CD4-positive, alpha-beta T cell treated with Interleukin-17A for 1 hour (primary cell): Measurements from ENCODE around the gene GAS2.

Source experiments
- DNase-seq: peaks from one replicate; pipeline ENCODE4 v3.0.0-alpha.2; 2020

GAS2 gene

DNA sequence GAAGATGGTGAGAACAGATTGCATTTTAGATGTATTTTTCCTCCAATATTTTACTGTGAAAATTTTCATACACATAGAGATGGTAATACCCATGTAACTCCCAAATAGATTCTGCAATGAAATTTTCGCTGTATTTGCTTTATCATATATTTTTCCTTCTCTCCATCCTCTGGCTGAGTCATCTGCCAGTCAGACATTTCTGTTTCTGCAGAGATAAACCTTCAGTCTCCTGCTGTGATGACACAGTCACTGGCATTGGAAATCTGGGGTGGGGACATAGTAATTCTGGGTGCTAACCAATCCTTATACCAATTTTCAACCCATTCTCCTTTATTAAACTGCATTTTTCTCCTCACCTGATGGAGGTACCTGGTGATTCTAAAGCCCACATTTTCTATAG, 129.5 kb downstream of the GAS2 start:
- DNase-seq, result no peak

DNA sequence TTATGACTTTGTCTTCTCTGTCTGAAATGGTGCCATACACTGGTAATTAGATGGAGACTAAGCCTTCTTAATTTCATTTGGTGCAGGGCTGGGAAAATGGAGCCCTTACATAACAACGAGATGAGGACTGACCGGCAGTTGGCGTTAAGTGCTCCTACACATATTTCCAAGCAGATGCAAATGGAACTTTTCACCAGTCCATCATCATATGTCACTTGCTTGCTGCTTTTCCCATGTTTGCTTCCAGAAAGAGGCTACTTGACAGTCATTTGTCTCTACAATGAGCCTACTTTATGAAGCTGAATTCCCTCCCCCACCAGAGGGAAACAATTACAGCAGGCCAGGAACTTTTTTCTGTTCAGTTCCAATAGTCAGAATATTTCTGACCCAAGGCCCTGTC, 130.6 kb downstream of the GAS2 start:
- no peak for DNase-seq

DNA sequence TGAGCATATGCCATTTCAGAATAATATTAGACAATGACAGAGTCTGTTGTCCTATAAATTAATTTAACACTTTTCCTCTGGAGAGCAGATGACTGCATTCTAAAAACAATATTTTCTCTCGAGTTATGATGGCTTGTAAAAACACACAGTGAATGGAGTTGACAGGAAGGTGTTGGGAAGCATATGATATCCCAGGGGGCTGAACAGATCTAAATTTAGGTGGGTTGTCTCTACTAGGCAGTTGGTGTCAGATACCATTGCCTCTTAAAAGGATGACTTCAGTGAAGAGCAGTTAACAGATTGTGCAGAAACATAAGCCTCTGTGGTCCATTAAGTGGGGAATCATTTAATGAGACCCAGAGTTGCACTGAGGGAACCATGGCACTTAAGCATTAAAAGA, 132.5 kb downstream of the GAS2 start:
- DNase-seq, result no peak

DNA sequence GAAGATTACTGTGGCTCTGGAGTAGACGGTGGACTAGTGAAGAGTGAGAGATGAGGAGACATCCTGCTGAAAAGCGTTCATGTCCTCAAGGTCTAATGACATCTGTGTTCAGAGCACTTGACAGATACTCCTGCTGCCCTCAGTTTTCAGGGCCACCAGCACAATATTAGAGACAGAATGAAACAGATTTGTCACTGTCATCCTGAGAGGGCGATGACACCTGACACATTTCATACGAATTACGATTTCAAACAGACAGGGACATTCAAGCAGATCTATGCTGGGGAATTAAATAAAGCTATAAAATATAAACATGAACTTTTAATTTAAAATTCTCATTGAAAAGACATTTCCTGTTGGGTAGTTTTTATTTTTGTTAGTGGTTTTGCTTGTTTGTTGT, 134.1 kb downstream of the GAS2 start:
- no peak for DNase-seq

DNA sequence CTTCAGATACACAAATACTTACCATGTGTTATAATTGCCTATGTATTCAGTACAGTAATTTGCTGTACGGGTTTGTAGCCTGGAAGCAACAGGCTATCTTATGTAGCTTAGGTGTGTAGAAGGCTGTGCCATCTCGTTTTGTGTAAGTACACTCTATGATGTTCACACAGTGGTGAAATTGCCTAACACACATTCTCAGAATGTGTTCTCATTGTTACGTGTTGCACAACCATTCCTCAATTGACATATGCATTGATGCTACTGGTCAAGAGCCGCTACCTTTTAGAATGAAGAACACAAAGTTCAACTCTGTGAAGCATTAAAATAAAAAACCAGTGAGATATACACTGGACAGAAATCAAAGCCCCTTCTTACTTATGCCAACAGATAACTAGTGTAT, 136.4 kb downstream of the GAS2 start:
- no peak for DNase-seq

DNA sequence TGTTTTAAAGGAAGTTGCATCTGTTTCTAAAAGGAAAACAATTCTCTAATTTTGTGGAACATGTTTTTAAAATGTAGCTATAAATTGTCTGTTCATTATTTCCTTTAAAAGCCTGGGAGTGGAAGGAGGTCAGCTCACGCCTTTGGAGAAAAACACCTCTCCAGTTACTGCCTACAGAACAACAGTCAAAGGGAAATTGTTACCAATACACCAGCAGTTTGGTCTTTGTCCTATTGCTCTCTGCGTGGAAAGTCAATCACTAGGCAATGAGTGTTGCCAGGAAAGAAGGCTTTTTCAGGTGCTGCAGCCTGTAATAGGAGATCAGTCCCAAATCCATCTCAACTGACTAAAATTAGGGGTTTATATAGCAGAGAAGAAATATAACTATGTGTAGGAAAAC, 141.0 kb downstream of the GAS2 start:
- no peak for DNase-seq

DNA sequence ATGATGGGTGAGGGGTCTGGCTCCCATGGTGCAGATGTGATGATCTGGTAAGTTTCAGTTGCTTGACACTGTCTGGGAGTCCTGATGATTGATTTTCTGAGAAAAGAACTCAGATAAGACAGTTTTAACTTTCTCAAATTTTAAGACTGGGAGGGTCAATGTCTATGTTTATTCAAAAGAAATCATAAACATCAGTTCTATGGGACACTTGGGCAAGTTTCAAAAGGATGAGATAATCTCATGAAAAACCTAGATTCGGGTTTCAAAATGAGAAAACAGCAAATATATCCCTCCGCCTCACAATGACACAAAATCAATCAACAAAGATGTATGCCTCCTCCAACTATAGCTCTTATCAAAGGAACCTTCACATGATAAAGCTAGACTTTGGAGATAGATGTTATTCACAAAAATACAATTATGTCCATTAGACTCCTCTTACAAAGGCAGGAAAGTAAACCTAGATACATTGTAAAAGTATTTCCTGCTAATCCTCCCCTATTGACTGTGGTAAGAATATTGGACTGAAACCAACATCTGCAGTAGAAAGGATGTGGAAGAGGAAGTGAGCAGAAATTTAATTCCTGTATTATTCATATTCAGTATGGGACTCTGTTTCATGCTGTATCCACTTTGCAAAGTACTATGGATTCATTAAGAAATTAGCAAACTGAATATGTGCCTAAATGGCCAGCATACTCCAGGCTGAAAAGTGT, 141.6 kb downstream of the GAS2 start:
- DNase-seq, result no peak

DNA sequence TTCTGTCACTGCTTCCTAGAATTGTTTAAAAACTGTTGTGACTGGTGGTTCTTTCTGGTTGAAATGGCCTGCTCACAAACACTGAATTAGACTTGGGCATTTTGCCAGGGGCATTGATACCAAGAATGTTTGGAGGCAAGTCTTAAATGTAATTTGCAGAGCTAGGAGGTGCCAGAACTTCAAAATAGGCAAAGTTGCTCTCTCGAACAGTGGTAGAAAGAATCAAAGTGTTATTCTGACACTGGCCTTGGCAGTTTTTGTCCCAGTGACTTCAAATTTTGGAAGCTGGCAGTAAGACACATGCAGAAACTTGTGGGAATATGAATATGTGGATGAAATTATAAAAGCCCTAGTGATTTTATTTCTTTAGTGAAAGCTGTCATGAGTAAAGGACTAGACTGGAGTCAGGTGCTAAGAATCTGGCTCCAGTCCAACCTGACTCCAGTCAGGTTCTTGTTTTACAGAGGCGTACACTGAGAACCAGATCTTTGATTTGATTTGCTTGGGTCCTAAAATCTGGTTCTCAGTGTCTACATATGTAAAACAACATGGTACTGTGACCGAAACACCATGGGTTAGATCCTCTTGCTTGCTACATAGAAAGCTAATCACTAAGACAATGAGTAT, 142.3 kb downstream of the GAS2 start:
- no peak for DNase-seq

DNA sequence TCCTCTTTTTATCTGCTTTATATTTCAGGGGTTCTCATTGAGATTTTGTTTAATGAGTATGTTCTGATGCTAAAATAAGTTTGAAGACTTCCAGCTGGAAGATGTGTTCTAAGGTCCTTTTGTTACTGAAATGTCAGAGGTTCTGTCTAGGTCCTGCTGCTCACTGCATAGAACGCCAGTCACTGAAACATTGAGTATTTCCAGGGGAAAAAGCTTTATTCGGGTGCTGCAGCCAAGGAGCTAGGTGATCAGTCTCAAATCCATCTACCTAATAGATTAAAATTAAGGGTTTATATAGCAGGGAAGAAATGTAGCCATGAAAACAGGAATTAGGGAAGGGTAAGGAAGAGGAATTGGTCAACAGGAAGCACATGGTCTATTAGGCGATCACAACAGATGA, 143.5 kb downstream of the GAS2 start:
- no peak for DNase-seq

DNA sequence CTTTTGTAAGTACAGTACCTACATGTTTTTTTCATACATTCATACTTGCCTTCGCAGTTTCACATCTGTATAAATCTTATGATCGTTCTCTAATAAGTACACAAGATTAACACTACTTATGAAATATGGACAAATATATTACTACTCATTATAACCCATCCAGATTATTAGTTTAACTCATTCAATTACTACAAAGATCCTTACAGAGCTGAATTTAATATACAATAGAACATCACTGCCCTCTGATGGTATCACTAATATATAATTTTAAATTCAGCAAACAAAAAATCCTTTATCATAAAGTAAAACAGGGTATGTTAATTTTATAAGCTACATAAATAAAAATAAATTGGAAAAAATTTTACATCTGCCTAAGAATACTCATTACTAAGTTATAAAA, 155.8 kb downstream of the GAS2 start:
- no peak for DNase-seq

DNA sequence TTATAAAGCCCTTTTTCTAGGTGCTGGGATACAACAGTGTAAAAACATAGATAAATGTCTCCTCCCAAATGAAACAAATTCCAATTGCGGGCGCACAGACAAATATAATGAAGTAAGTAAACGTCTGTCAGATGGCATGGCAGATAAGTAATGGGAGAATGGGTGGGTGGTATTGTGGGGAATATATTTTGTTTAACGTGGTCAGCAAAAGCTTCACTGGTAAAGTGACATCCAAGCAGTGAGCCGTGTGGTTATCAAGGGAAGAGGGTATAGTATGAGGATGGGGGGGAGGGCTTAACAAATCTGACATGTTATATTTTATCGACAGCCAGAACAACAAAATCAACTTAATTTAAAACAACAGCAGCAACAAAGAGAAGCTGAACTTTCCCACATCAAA, 162.0 kb downstream of the GAS2 start:
- no peak for DNase-seq

DNA sequence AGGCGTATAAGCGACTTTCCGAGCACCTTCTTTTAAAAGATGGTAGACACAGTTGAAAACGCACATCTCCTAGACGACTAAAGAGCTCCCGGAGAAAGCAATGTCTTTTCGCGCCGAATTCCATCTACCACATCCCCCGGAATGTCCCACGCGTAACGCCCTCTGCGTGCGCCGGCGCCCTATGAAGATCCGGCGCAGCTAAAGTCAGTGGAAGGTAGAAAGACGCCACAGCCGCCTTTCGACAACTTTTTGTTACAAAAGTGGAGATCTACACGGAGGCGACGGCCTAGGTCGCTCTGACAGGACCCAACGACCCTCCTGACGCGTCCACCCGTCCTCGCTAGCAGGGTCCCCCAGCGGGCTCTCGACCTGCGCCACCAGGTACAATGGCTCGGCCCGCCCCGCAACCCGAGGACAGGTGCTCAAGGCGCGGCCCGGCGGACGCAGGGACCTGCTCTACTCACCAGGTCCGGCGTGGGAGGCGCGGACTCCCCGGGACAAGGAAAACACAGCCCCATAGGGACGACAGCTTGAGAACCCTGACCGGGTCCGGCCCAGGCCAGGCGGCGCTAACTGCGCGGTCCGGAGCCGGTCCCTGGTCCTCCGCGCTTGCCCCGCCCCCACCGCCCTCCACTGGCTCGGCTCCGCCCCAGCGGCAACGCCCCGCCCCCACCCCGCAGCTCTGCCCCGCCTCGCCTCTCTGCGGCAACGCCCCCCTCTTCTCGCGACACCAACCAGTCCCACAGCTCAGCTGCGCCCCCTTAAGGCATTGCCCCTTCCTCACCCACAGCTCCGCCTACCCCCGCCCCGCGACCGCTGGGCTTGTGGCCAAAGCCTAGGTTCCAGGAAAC, 163.0 kb downstream of the GAS2 start, which contains the start of gene SVIP:
SVIP (minus strand) TSS at position 571 of the 851 bp plus-strand sequence; CDS start at position 518, 53 bp downstream.
- DNase-seq, result peak; percentile 93

DNA sequence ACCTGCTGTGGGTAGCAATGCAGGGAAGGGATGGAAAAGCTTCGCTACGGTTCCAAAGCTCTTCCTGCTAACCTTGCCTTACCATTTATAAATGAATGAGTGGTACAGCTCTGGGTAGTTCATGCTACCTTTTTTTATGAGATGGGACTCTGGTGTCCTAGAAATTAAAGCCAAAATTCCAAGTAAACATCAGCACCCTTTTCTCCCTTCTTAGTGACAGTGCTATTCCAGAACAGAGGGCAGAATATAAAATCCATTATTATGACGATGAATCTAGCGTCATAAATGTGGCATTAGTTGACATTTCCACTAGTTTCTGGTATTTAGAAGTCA, 163.6 kb downstream of the GAS2 start:
- DNase-seq, result no peak

DNA sequence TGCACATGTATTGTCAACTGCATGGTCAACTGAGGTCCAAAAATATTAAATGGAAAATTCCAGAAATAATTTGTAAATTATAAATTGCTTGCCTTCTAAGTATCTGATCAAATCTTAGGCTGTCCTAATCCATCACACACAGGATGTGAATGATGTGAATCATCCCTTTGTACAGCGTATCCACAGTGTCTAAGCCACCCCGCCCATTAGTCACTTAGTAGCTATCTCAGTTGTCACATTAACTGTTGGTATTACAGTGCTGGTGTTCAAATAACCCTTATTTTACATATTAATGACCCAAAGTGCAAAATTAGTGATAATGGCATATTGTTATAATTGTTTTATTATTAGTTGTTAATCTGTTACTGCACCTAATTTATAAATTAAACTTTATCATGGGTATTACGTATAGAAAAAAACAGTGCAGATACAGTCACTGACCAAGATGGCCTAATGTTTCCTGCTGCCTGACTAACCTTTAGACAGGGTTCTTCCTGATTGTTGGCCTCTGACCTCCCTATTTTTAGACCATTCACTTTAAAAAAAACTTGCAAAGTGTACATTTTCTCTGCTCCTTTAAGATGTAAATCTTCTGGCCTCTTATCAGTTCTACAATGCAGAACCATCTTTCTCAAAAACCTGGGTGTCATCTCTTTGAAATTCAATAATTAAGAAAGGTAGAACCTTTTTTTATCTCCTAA, 166.1 kb downstream of the GAS2 start:
- no peak for DNase-seq

DNA sequence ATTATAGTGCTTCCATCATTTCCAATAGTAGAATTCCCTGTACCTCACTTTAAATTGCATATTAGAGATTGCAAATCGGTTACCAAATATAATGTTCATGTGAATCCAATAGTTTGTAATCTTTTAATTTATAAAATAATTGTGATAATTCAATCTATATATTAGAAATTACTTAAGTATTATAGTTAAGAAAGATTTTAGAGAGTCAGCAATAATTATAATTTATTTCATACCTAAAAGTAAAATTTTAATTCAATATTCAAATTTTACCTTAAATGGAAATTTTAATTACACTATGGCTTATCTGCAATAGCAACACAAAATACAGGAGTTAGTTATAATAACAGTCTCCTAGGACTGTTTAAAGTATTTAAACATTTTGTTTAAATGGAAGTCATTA, 180.3 kb downstream of the GAS2 start:
- no peak for DNase-seq

DNA sequence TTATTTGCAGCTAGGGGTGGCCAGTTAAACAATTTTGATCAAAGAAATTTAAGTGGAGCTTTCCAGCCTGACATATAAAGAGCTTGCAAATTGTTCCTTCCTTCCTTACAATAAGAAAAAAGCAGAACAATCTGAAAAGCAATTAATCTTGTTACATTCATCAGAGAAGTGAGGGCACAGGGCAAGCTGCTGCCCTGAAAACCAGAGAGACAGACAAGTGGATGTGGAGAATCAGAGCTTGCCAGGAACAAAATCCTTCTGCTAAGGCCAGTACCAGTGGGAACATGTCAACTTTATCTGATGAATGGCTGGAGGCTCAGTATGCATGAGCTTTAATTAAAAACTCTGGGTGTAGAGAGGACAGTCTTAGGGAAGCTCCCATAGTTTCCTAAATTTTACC, 185.1 kb downstream of the GAS2 start:
- no peak for DNase-seq

DNA sequence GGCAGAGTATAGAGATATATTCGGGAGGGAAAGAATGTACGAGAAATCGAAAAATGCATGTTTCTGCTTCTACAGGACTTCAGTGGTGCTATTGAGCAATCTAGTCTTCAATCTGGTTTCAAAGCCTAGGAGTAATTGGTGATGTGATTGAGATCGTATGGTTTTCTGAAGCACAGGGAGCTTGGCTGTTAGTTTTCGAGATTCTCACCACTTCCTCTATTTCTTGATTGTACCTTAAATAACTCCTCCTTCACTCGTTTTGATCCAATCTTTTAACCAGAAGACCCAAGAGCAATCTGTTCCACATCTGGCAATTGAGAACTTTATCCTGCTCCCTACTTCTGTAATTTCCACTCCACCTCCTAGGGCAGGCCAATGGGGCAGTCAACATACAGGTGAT, 193.3 kb downstream of the GAS2 start:
- DNase-seq, result no peak

DNA sequence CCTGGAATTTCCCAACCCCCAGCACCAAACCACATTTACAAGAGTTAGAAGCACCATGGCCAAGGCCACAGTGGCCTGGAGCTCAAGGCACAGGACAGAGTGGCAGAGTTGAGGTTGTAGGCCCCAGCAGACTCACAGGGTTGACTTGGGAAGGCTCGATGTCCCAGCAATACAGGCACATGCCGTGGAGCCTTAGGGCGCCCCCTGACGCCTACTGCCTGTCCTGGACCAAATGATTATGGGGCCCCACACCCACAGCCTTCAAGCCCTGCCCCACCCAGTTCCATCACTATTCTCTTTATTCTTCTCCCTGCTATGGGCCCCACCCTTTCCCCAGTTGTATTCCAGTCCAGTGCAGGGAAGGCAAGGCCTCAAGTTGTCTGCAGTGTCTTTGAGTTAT, 193.8 kb downstream of the GAS2 start, which contains the start of gene CCDC179:
CCDC179 (minus strand) TSS at position 234 of the 400 bp plus-strand sequence; CDS start at position 181, 53 bp downstream.
- DNase-seq, result no peak
